PFSK-1 (cell line): ENCODE results near the gene ISG20L2.
A peak's percentile ranks its signal among the peaks of the same experiment; 100 is the strongest.

Source experiments
- FOXP2 ChIP-seq: optimal IDR thresholded peaks from 2 replicates; pipeline ENCODE3; 2011; ENCODE audit warnings: borderline replicate concordance, control low read depth, inconsistent platforms; ENCODE audit not compliant: insufficient read depth; ENCODE audit errors: extremely low read length, extremely low read depth
- POLR2AphosphoS5 ChIP-seq: IDR thresholded peaks from 2 replicates; pipeline ENCODE4 v1.6.1; 2012; ENCODE audit warnings: low read depth, mild to moderate bottlenecking, control low read depth, low read length, moderate library complexity
- REST ChIP-seq, 2 experiments: IDR thresholded peaks; 2 replicates each; pipeline versions ENCODE4 v1.6.1 to v1.8.0; 2011 to 2012; ENCODE audit warnings: low read depth in 2 of 2, low read length in 2 of 2, control low read depth in 1 of 2, inconsistent platforms in 1 of 2, mild to moderate bottlenecking in 1 of 2, moderate library complexity in 1 of 2; ENCODE audit not compliant: insufficient read depth in 1 of 2
- SIN3A ChIP-seq: IDR thresholded peaks from 2 replicates; pipeline ENCODE4 v1.6.1; 2012; ENCODE audit warnings: mild to moderate bottlenecking, low read length, moderate library complexity, borderline replicate concordance; ENCODE audit not compliant: insufficient read depth
- TAF1 ChIP-seq: IDR thresholded peaks from 2 replicates; pipeline ENCODE4 v1.6.1; 2012; ENCODE audit warnings: low read length, control low read depth, borderline replicate concordance; ENCODE audit not compliant: insufficient read depth

ISG20L2 gene

GRCh38 chr1:156738407-156738806, 9.8 kb upstream of the ISG20L2 start:
- no peak for TF ChIP-seq FOXP2

- no peak for TF ChIP-seq FOXP2
- TF ChIP-seq SIN3A = no peak
- TF ChIP-seq TAF1 = no peak
- no peak for TF ChIP-seq POLR2AphosphoS5
- TF ChIP-seq REST (IDR thresholded peaks at IDR 0.05; ENCODE audit: insufficient read depth in 1 of 2, low read depth in 2 of 2, low read length in 2 of 2) = no peak
These were observed 5.5 kb upstream of the ISG20L2 start for GRCh38 chr1:156733989-156734584.

DNA sequence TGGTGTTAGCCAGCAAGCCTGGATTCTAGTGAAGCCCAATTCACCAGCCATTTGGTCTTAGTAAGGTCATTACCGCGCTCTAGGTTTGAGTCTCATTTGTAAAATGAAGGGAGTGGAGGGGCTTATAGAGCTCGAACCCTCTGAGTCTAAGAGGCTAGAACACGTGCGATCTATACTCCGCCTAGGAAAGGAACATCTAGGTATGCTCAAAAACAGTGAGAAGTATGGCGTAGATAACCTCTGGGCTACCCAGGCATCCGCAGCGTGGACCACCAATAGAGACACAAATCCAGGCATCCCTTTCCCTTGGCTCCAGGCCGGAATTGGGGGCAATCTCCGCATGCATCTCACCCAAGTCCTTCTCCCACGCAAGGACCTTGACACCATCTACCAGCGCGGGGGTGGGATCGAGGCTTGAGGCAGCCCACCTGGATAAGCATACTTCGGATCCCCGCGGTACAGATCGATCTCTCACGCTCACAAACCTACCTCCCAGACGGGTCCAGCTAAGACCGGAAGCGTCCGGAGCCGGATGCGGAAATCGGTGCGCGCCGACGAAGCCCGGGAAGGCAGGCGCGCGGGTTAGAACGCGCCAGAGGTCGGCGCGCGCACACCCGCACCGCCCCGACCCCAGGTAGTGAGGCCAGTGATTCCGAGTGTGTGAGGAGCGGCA, 504 bp downstream of the ISG20L2 start, which contains the start of gene METTL25B:
Gene METTL25B (plus strand): TSS at position 544 of the 673 bp plus-strand sequence. CDS start 636 bp downstream, outside the sequence.
- TF ChIP-seq POLR2AphosphoS5 (peak; percentile 86), SIN3A (0 out of 2 replicates have a peak, but pooled peaks have one; percentile 45), TAF1 (peak; percentile 27; the same call in 1 of the 2 replicates), REST (IDR thresholded peaks at IDR 0.05; ENCODE audit: insufficient read depth in 1 of 2, low read depth in 2 of 2, low read length in 2 of 2) (no peak), FOXP2 (no peak)

GRCh38 chr1:156727492-156727891, 1.1 kb downstream of the ISG20L2 start:
- TF ChIP-seq REST (IDR thresholded peaks at IDR 0.05; ENCODE audit: insufficient read depth in 1 of 2, low read depth in 2 of 2, low read length in 2 of 2) = no peak
- TF ChIP-seq TAF1 = 0 out of 2 replicates have a peak, but pooled peaks have one; percentile 6
- no peak for TF ChIP-seq SIN3A
- TF ChIP-seq POLR2AphosphoS5 = no peak; the same call in 1 of the 2 replicates
- TF ChIP-seq FOXP2 = no peak

GRCh38 chr1:156726549-156727226, 1.9 kb downstream of the ISG20L2 start:
- TF ChIP-seq FOXP2 = no peak
- peak; percentile 65; the same call in 1 of the 2 replicates for TF ChIP-seq SIN3A
